Measurements from ENCODE around the gene STXBP4.

The STXBP4 gene

GRCh38 chr17:55110521-55110920, 142.0 kb downstream of the STXBP4 start:
- DNase-seq (ENCODE audit: low read depth), result no peak
- H3K4me3 ChIP-seq (ENCODE audit: low read length), result no peak overlapping the region
- no peak for TF ChIP-seq CTCF (conservative IDR thresholded peaks at IDR 0.05; ENCODE audit: low read length)

- H3K4me3 ChIP-seq (ENCODE audit: low read length), result no peak overlapping the region
- no peak for DNase-seq (ENCODE audit: low read depth)
- no peak for TF ChIP-seq CTCF (conservative IDR thresholded peaks at IDR 0.05; ENCODE audit: low read length)
These were observed 145.7 kb downstream of the STXBP4 start for GRCh38 chr17:55114283-55114682.

- H3K4me3 ChIP-seq (ENCODE audit: low read length), result no peak overlapping the region
- DNase-seq (ENCODE audit: low read depth), result no peak
- no peak for TF ChIP-seq CTCF (conservative IDR thresholded peaks at IDR 0.05; ENCODE audit: low read length)
These were observed 147.9 kb downstream of the STXBP4 start for GRCh38 chr17:55116440-55116914.

- H3K4me3 ChIP-seq (ENCODE audit: low read length), result no peak overlapping the region
- DNase-seq (ENCODE audit: low read depth), result no peak
- TF ChIP-seq CTCF (conservative IDR thresholded peaks at IDR 0.05; ENCODE audit: low read length), result no peak
These were observed 148.6 kb downstream of the STXBP4 start for GRCh38 chr17:55117164-55117563.

GRCh38 chr17:55120651-55121050, 152.1 kb downstream of the STXBP4 start:
- no peak for TF ChIP-seq CTCF (conservative IDR thresholded peaks at IDR 0.05; ENCODE audit: low read length)
- no peak for DNase-seq (ENCODE audit: low read depth)
- H3K4me3 ChIP-seq (ENCODE audit: low read length), result no peak overlapping the region

- H3K4me3 ChIP-seq (ENCODE audit: low read length), result no peak overlapping the region
- TF ChIP-seq CTCF (conservative IDR thresholded peaks at IDR 0.05; ENCODE audit: low read length), result no peak
- no peak for DNase-seq (ENCODE audit: low read depth)
These were observed 152.7 kb downstream of the STXBP4 start for GRCh38 chr17:55121268-55121667.

GRCh38 chr17:55122114-55122513, 153.5 kb downstream of the STXBP4 start:
- no peak overlapping the region for H3K4me3 ChIP-seq (ENCODE audit: low read length)
- TF ChIP-seq CTCF (conservative IDR thresholded peaks at IDR 0.05; ENCODE audit: low read length), result no peak
- DNase-seq (ENCODE audit: low read depth), result no peak
